Measurements from ENCODE around the gene CCDC170. TPM values are rescaled to one million over a fixed set of nuclear protein-coding genes. Genes with fewer than 3 reads are reported as not detected.

Gene CCDC170
- total RNA-seq, 2 donors from 2014 or later: 1.3 to 1.7 TPM

Other genes starting within 250 kb of the CCDC170 start
- gene ZBTB2, start 102.5 kb upstream of the CCDC170 start, total RNA-seq: 1 to 10 TPM; 8.7 to 9.5 TPM
- gene RMND1, start 41.9 kb upstream of the CCDC170 start, total RNA-seq: 10 to 100 TPM; 13.8 to 16.2 TPM

Data from posterior vena cava (tissue), 2 donors.